Brain microvascular endothelial cell (primary cell): ENCODE results near the gene MYCBP.

Experiments used
- DNase-seq: peaks from one replicate; pipeline ENCODE4 v3.0.0-alpha.2; 2020
- H3K27ac ChIP-seq: fragments of 250-450 bp; sonication (Bioruptor Pico); 2 replicates; pipeline ENCODE4 v1.5.1; 2020; ENCODE audit warnings: mild to moderate bottlenecking, moderate library complexity
- H3K27me3 ChIP-seq: fragments of 250-450 bp; sonication (Bioruptor Pico); replicated peaks from 2 replicates; pipeline ENCODE4 v1.5.1; 2020; ENCODE audit warnings: mild to moderate bottlenecking
- H3K36me3 ChIP-seq: fragments of 250-450 bp; sonication (Bioruptor Pico); replicated peaks from 2 replicates; pipeline ENCODE4 v1.5.1; 2020; ENCODE audit warnings: mild to moderate bottlenecking
- H3K4me3 ChIP-seq: 2 replicates; pipeline ENCODE4 v1.5.1; 2011; ENCODE audit warnings: low read depth, mild to moderate bottlenecking, control low read depth, low read length, moderate library complexity
- CTCF ChIP-seq: IDR thresholded peaks from 2 replicates; pipeline ENCODE4 v1.5.1; 2011; ENCODE audit warnings: low read depth, mild to moderate bottlenecking, moderate library complexity, low read length, control low read depth, inconsistent platforms; ENCODE audit errors: missing control alignments
- in situ Hi-C: cut with HindIII; loops from 2 replicates; pipeline ENCODE4 v1.10.0; 2017; ENCODE audit warnings: low sequenced_read_pairs, low pct_ligation_motif_present

MYCBP gene

GRCh38 chr1:38814444-38814983, 58.6 kb downstream of the MYCBP start:
- H3K36me3 ChIP-seq, result no peaks in the 10 kb centered on the region
- H3K4me3 ChIP-seq, result no peak overlapping the region
- TF ChIP-seq CTCF, result no peak
- H3K27ac ChIP-seq, result no peak overlapping the region
- DNase-seq, result no peak
- peaks cover 47% of the 10 kb centered on the region for H3K27me3 ChIP-seq
- in situ Hi-C loops, result loop anchor here (25.0 kb wide), 1 partner anchor 777 kb away; the partner anchor contains the start of gene POU3F1

- in situ Hi-C loops, result loop anchor here (25.0 kb wide), 1 partner anchor 776 kb away; the partner anchor contains the start of gene POU3F1
- Histone ChIP-seq H3K27me3 (peaks cover 39% of the 10 kb centered on the region), H3K4me3 (no peak overlapping the region), H3K27ac (no peak overlapping the region), H3K36me3 (no peaks in the 10 kb centered on the region)
- DNase-seq, result no peak
- no peak for TF ChIP-seq CTCF
Measured at GRCh38 chr1:38812981-38813380, 60.2 kb downstream of the MYCBP start.
